NCI-H1436 (cell line): ENCODE data around the gene FAM50B.

Experiments
- DNase-seq: peaks from one replicate; lab custom pipeline; 2025; lab: John Stamatoyannopoulos, UW

Gene FAM50B, protein sequence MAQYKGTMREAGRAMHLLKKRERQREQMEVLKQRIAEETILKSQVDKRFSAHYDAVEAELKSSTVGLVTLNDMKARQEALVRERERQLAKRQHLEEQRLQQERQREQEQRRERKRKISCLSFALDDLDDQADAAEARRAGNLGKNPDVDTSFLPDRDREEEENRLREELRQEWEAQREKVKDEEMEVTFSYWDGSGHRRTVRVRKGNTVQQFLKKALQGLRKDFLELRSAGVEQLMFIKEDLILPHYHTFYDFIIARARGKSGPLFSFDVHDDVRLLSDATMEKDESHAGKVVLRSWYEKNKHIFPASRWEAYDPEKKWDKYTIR

DNA sequence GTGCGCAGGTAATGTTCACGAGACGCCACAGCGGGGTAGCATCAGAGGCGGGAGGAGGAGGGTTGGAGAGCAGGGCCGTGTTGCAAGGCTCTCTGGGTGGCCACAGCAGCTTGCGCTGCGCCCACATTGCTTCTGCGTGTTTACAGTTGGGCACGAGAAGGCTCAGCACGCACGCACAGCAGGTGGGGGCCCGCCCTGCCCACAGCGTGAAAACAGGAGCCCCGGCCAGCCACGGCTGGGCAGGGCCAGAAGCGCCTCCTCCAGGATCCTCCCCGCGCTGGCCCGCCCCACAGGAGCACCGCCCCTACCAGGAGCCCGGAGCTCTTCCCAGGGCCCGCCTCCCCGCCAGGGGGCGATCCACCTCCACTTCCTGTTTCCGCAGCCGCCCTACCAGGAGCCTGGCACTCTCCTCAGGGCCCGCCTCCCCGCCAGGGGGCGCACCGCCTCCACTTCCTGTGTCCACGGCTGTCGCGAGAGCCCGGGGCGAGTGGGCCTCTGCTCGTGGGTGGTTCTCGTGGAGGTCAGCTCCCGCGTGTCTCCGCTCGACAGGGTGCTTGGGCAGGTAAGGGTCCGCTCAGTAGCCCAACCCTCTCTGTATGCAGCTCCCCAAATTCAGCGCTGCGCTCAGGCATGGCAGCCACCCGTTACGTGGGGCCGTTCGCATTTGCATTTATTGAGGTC lies at the start of gene FAM50B:
TSS of gene FAM50B (plus strand) at position 449 of the 681 bp plus-strand sequence. CDS start 439 bp downstream, outside the sequence.
- peak; percentile 79 for DNase-seq

DNA sequence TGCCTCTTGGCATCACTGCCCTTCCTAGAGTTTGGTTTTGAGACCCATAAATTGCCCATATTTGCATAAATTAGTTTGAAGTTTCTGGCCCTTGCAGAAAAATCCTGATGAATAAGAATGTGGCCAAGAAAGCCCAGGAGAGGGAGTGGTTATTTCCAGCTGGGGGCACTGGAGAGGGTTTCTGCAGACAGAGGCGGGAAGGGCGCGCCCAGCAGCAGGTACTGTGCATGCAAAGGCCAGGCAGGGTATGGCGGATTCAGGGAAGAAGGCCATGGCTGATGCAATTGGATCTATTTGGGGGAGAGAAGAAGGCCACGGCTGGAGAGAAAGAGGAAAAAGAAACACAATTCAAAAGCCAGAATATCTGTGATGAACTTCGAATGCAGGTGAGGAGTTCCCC lies 49.5 kb upstream of the FAM50B start:
- no peak for DNase-seq

DNA sequence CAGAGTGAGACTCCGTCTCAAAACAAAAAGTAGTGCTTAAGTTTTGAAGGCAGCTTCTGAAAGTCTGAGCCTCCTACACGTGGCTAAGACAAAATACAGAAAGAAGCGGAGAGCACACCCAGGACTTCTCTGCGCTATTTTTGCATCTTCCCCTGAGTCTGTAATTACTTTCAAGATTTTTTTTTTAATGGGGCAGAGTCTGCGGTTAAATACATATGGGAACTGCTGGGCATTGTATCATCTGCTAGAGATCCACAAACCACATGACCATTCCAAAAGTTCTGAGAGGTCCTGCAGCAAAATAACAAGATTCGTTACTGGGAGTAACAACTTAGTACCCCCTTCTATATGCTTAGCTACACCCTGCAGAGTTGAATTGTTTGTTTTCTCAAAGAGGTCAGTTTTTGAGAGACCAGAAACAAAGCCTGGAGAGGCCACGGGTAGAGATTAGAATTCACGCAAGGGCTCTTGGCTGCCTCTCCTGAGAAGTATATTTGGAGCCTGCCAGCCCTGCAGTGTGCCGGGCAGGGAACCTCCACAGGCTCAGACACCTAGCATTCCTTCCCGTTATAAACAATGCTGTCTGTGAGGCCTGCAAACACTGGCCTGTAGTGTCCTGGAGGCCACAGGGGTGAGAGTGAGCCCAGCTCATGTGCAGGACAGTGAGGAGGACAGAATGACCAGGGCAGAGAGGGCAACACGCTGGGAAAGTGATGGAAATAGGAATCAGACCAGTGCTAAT lies 48.2 kb upstream of the FAM50B start:
- no peak for DNase-seq

DNA sequence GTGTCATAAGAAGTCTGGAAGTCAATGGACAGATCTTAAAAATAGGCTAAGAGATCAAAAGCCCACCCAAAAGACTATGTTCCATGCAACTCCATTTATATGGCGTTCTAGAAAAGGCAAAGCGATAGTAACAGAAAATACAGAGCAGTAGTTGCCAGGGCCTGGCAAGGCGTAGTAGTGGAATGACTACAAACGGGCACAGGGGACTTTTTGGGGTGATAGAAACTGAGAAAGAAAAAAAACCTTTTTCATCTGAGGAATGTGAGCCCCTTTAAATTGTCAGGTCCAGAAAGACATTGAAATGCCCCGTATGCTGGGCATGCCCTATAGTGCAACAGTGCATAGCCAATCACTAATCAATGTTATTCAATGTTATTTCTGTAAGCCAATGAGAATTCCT lies 47.2 kb upstream of the FAM50B start:
- DNase-seq = no peak

DNA sequence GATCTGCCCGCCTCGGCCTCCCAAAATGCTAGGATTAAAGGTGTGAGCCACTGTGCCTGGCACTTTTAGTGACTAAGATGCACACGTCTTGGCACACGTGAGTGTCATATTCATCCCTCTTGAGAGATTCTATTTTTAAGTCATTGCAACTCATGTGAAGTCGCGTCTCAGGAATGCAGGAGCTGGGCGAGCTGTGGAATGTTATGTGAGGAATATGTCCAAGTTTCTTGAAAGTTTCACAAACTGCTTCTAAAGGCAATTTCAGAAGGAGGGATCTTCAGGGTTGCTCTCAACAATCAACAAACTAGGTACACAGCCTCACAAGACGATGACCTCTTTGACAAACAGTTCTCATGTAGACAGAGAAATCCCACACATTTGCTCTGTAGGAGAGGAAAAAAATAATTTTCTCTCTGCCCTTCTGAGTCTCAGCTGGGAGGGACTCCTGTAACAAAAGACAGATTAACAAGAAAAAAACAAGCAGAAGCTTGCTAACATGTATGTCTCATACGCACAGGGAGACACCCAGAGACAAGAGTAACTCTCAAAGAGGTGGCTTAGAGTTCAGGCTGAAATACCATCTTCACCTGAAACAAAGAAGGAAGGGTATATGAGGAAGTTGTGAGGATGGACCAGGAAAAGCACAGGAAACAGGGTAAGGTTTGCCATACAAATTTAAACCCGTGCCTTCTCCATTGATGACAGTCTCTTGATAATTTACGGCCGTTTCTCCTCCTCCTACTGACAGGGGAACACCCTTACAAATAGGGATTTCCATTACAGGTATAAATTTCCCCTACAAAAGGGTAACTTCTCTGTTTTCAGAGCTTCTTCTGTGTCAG lies 45.3 kb upstream of the FAM50B start:
- DNase-seq = no peak

DNA sequence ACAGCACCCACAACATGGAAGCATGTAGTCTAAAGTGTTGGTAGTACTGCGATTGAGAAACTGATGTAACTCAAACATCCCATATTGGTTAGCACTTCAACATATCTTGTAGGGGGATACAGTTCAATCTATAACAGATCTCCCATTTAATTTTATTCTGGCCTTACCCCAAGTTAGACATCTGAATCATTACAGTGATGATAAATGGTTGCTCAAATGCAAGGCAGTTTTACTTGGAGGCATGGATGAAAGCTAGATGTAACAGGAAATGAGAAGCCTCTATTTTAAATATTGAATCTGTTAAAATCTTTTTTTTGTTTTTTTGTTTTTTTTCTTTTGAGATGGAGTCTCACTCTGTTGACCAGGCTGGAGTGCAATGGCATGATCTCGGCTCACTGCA lies 44.2 kb upstream of the FAM50B start:
- no peak for DNase-seq

DNA sequence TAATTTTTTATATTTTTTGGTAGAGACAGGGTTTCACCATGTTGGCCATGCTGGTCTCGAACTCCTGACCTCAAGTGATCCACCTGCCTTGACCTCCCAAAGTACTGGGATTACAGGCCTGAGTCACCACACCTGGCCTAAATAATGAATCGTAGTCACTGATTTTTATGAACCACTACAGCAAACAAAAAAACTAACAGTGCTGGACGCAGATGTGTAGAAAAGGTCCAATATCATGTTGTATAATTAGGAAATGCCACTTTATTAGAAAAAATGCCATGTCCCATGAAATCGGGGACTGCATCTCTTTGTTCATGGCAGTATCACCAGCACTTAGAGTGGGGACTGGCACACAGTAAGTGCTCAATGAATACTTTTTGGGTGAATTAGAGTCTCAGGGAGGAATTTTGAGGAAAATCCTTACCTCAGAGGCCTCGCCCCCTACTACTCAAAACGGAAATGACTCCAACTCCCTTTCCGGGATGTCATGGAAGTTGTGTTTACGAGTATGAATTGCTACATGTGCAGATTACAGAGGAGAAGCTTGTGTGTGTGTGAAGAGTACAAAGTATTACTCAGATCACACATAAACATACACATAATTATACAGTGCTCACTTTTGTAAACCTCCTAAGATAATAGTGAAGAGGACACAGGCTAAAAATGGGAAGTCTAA lies 43.6 kb upstream of the FAM50B start:
- no peak for DNase-seq

DNA sequence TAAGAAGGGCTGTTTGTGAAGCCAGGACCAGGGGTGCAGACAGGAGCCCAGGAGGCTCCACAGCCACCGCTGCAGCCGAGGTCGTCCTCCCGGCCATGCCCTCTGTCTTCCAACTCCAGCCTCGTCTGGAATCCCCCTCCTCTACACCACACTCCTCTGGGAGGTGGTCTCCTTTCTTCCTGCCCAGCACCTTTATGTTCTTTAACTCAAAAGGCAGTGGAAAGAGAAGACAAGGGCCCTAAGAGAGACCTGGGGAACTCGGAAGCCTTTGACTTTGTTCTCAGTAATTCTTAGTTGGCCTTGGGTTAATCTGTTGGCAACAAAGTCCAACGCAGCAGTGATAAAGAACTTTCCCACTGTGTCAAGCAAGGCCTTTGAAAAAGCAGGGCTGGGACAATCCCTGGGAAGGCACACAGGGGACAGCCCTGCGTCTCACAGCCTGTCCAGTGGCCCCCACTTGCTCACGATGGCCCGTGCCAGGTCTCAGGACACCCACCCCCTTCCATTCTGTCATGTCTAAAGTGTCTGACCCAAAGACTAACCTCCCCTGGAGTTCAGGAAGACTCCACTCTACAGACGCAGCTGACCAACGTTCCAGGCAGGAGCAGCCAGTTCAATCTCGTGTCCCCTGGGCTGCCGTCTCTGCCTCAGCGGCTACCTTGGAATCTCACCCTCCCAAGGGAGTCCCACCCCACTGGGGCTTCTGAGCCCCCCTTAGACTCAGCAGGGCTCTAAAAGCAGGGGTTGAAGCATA lies 42.8 kb upstream of the FAM50B start:
- no peak for DNase-seq

DNA sequence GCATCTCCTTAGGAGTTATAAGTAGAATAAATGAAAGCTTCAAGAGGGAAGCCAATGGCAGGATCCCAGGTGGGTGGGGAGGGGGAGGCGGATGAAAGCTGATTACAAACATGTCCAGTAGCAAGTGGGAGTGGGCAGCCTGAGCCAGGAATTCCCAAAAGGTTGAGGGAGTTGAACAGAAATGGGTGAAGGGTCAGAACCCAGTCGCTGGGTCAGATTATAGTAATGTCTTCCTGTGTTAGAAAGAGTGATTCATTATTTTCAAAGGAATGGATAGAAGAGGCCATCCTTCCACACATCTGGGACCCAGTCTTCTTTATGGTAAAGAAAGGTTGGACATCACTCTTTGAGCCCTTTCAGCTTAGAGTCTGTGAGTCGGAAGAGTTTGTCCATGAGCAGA lies 41.0 kb upstream of the FAM50B start:
- no peak for DNase-seq

DNA sequence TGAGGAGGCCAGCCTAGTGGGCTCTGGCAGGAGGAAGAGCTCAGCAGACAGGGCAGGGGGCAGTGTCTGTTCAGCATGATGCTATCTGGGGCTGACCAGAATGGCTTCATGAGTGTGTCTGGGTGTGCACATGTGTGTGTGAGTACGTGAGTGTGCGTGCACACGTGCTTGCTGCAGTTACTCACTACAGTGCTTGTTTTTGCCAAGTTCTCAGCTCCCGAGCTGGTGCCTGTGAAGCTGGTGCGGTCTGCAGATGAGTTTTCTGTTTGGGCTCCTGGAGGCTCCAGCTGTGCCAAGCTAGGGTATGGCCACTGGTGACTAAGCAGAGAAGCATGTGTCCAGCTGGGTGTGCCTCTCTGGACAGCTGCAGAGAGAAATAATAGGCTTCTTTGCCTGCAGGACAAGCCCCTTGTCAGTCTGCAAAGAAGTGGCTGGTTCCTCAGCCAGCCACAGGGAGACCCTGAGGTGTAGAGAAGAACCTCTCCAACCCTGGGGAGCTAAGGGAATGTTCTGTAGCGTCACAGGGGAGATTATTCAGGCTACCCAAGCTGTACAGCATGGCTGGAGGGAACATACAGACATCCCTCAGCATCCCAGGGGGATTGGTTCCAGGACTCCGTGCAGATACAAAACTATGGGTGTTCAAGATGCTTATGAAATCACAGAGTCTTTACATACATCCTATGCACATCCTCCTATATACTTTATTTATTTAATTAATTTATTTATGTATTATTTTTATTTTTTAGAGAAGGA lies 40.2 kb upstream of the FAM50B start:
- no peak for DNase-seq

DNA sequence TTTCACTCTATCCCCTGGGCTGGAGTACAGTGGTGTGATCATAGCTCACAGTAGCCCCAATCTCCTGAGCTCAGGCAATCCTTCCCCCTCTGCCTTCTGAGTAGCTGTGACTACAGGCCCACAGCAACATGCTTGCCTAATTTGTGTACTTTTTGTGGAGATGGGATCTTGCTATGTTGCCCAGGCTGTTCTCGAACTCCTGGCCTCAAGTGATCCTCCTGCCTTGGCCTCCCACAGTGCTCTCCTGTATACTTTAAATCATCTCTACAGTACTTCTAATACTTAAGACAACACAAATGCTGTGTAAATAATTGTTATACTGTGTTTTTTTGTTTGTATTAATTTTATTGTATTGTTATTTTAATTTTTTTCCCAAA lies 39.7 kb upstream of the FAM50B start:
- no peak for DNase-seq

DNA sequence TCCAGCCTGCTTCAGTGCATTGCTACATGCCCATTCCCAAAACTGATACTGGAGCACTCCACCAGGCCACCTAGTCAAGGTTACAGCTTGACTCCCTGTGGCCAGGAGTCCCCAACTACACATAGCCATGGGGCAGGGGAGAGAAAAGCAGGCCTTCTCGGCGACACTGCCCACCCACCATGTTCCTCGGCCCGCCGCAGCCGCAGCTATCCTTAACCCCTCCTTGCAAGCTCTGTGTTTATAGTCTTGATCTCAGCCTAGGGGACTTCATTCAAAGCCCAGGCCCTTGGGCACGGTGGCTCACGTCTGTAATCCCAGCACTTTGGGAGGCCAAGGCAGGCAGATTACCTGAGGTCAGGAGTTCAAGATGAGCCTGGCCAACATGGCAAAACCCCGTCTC lies 39.2 kb upstream of the FAM50B start:
- no peak for DNase-seq

DNA sequence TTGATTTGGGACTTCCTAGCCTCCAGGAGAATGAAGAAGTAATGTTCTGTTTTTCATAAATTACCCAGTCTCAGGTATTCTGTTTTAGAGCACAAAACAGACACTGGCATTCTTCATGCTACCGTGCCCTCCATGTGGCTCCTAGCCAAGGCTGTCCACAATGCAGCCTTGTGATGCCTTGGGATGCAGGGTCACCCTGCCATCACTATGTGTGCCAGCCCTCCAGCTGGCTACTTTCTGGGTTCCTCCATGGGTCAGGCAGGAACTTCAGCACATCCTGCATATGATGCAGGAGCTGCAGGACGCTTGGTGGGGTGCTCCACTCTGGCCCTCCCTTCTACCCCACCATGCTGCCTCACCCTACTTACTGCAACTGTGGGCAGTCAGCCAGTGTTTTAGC lies 38.0 kb upstream of the FAM50B start:
- DNase-seq = no peak

DNA sequence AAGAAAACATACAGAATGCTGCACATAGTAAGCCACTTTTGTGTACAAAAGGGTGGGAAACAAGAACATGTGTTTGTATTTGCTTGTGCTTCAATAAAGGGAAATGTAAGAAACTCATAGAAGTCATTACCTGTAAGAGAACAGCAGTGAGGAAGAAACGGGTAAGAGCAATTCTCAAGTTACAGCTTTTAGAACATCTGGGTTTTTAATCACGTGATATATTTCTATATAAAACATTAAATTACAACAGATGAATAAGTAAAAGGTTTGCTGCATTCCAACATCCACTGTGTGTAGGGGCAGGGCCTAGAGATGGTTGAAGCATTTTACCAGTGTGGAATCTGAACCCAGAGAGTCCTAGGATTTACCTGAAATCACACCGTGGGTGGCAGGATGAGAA lies 36.6 kb upstream of the FAM50B start:
- no peak for DNase-seq

DNA sequence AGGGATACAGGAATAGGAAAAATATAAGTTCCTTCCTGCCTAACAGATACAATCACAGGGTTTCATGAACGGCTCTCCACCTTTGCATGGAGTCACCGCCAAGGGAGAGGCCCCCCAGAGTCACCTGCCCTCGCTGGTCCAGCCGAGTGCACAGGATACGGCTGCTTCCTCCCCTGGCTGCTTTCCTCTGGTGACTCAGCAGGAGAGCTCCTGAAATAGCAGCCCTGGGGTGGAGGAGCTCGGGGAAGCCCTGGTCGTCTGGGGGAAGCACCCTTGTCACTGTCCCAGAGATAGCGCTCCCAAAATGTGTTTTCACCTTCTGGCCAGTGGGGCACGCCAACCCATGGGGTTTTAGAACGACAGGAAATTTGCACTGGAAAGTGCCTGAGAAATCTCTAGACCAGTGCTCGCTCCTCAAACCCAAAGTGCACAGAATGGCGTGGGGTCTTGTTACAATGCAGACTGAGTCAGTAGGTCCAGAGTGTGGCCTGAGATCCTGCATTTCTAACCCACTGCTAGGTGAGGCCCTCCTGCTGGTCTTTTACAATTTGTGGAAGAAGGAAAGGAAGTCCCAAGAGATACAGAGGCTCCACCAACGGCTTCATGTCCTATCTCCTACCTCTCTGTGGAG lies 35.9 kb upstream of the FAM50B start:
- no peak for DNase-seq

DNA sequence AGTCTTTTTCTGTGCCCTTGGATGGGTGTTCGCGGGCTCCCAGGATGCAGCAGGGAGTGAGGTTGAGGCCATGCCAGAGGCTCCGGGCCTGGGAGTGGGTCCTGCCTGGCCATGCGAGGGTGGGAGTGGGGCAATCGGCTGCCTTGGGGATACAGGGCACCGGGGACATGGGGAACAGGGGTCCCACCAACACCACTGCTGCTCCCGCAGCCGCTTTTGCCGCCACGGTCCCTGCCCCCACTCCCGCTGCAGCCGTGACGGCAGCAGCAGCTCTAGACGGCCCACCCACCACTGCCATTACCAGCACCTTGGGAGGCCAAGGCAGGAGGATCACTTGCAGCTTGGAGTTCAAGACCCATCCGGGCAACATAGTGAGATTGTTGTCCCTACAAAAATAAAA lies 35.3 kb upstream of the FAM50B start:
- DNase-seq = no peak

DNA sequence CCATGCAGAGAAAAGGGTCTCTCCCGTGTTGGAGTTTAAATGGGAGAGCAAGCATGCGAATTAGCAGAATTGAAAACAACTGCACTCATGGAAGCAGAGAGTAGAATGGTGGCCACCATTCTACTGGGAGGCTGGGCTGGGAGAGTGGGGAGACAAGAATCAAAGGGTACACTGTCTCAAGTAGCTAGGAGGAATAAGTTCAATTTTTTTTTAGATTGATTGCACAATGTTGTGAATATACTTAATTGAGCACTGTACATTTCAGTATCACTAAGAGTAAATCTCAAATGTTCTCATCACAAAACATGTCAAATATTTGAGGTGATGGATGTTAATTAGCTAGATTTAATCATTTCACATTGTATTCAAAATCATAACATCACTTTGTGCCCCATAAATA lies 34.6 kb upstream of the FAM50B start:
- no peak for DNase-seq

DNA sequence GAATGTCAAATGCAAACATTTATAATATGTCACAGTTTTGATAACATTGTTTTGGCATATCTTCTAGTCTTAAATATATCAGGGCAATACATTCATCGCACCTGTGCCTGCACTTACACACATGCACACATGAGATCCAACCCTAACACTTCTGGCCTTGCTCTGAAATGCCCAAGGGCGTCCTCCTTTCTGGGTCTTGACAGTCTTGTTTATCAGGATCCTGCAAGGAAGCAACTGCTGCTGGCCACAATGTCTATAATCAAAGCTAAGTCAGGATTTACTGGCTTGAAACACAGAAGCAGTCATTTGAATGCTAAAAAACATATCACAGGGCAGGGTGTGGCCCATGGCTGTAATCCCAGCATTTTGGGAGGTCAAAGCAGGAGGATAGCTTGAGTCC lies 32.9 kb upstream of the FAM50B start:
- DNase-seq = no peak
